HEK293T (cell line): ENCODE data around the gene TNFRSF25.

Source experiments
- ARNT ChIP-seq: fragments of 450-650 bp; IDR thresholded peaks from 2 replicates; pipeline ENCODE4 v1.6.1; 2017; ENCODE audit warnings: mild to moderate bottlenecking
- FOXK2 ChIP-seq: fragments of 450-650 bp; IDR thresholded peaks from 2 replicates; pipeline ENCODE4 v1.6.1; 2016; ENCODE audit warnings: mild to moderate bottlenecking
- HDGF ChIP-seq: fragments of 450-650 bp; IDR thresholded peaks from 2 replicates; pipeline ENCODE4 v1.6.1; 2017; ENCODE audit warnings: antibody characterized with exemption, borderline replicate concordance
- NFRKB ChIP-seq: fragments of 450-650 bp; IDR thresholded peaks from 2 replicates; pipeline ENCODE4 v1.6.1; 2016; ENCODE audit warnings: mild to moderate bottlenecking, moderate library complexity
- SP1 ChIP-seq: fragments of 450-650 bp; IDR thresholded peaks from 2 replicates; pipeline ENCODE4 v1.6.1; 2017
- SUZ12 ChIP-seq: fragments of 450-650 bp; IDR thresholded peaks from 2 replicates; pipeline ENCODE4 v1.6.1; 2016; ENCODE audit warnings: mild to moderate bottlenecking

GRCh38 chr1:6491480-6491962 is 25.5 kb upstream of the TNFRSF25 start, which contains the start of gene PLEKHG5:
- no peak for TF ChIP-seq SUZ12
- TF ChIP-seq ARNT: no peak
- TF ChIP-seq FOXK2: no peak
- TF ChIP-seq HDGF: no peak
- TF ChIP-seq NFRKB: no peak
- TF ChIP-seq SP1: no peak
